Naive thymus-derived CD8-positive, alpha-beta T cell (primary cell): ENCODE data around the gene ZNF473. TPM values are rescaled to one million over a fixed set of nuclear protein-coding genes. Genes with fewer than 3 reads are reported as not detected.
"Not testable (repeated sequence)": the region's sequence is repeated elsewhere in the genome, so short reads cannot be mapped to it uniquely, and the experiment has no call there.

Source experiments
- ATAC-seq, 2 donors: fragments of 150-1000 bp; cut with Tn5 transposase in 1 of 2; sonication (Bioruptor Pico), chemical (Tn5 transposase) in 1 of 2; 1 replicate in 1 of 2; 2 replicates in 1 of 2; pipeline ENCODE4 v1.10.0; 2021; ENCODE audit warnings: mild to moderate bottlenecking in 2 of 2, moderate library complexity in 2 of 2
- POLR2A ChIA-PET: fragments of 350-600 bp; sonication (Branson Sonifier 250); formaldehyde crosslinking; loops from one replicate; lab custom pipeline; 2021; ENCODE audit warnings: antibody characterized with exemption; lab: Charles Lee
- DNase-seq, 10 donors: peaks; one replicate each; pipeline versions ENCODE4 v3.0.0 to v3.0.0-alpha.2; 2020 to 2022
- H3K27ac Mint-ChIP-seq, 10 donors: one replicate each; pipeline ENCODE4 v1.8.0; 2020 to 2022; ENCODE audit warnings: mild to moderate bottlenecking in 10 of 10, mixed read lengths in 10 of 10, moderate library complexity in 4 of 10, inconsistent platforms in 1 of 10
- H3K27me3 Mint-ChIP-seq, 5 donors: one replicate each; pipeline ENCODE4 v1.8.0; 2021 to 2022; ENCODE audit warnings: mixed read lengths in 5 of 5
- H3K36me3 Mint-ChIP-seq, 3 donors: one replicate each; pipeline ENCODE4 v1.8.0; 2020 to 2022; ENCODE audit warnings: mixed read lengths in 3 of 3, mild to moderate bottlenecking in 2 of 3, inconsistent platforms in 1 of 3
- H3K4me1 Mint-ChIP-seq, 4 donors: one replicate each; pipeline ENCODE4 v1.8.0; 2021 to 2022; ENCODE audit warnings: mixed read lengths in 4 of 4
- H3K4me3 Mint-ChIP-seq, 10 donors: one replicate each; pipeline ENCODE4 v1.8.0; 2020 to 2022; ENCODE audit warnings: mild to moderate bottlenecking in 10 of 10, mixed read lengths in 10 of 10, moderate library complexity in 6 of 10, inconsistent platforms in 1 of 10
- H3K9me3 Mint-ChIP-seq, 9 donors: one replicate each; pipeline ENCODE4 v1.8.0; 2020 to 2022; ENCODE audit warnings: mixed read lengths in 9 of 9, mild to moderate bottlenecking in 3 of 9, inconsistent platforms in 1 of 9, moderate library complexity in 1 of 9
- polyA plus RNA-seq, 3 donors: library from polyadenylated mRNA; unstranded; fragments of 300-500 nt; fragmentation: Illumina TruSeq; gene quantifications; one replicate each; pipeline ENCODE4 v1.2.3, GENCODE V29; 2021
- total RNA-seq, 8 experiments: library from RNA in 2 of 8; stranded (reverse) in 2 of 8; gene quantifications; one replicate each; pipeline ENCODE4 v1.2.3 and lab custom pipeline; 2021 to 2026

Gene ZNF473
- total and polyA plus RNA-seq, 5 experiments from 2014 or later = 3.6 to 11.1 (median 7.0) TPM

DNA sequence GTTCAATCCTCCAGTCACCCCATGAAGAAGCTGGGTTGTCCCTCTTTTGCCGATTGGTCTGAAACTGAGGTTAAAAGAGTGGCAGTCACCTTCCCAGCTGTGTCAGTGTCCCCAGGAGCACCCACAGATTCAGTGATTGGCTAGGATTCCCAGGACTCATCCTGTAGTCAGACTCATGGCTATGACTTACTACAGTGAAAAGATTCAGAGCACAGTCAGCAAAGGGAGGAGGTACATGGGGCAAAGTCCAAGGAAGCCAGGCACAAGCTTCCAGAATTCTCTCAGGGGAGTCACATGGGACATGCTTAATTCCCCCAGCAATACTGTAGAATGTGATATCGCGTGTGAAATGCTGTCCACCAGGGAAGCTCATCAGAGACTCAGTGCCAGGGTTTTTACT, 14.2 kb downstream of the ZNF473 start:
- no peaks in the 10 kb centered on the region for H3K27me3 Mint-ChIP-seq
- POLR2A ChIA-PET = interaction anchor here (0.8 to 0.9 kb wide), 2 partner anchors 9 to 15 kb away, joined by 3 read pairs; partner anchors contain the start of genes VRK3 and ZNF473
- peaks cover 8 to 24% (median 17%) of the 10 kb centered on the region in 9 donors for H3K9me3 Mint-ChIP-seq
- H3K27ac Mint-ChIP-seq = no peak overlapping the region
- H3K4me3 Mint-ChIP-seq = no peak overlapping the region
- peaks cover 32 to 84% (median 68%) of the 10 kb centered on the region in 3 donors for H3K36me3 Mint-ChIP-seq
- DNase-seq (no peak), ATAC-seq (no peak)
- peaks cover 0 to 9% (median 8%) of the 10 kb centered on the region in 4 donors for H3K4me1 Mint-ChIP-seq

DNA sequence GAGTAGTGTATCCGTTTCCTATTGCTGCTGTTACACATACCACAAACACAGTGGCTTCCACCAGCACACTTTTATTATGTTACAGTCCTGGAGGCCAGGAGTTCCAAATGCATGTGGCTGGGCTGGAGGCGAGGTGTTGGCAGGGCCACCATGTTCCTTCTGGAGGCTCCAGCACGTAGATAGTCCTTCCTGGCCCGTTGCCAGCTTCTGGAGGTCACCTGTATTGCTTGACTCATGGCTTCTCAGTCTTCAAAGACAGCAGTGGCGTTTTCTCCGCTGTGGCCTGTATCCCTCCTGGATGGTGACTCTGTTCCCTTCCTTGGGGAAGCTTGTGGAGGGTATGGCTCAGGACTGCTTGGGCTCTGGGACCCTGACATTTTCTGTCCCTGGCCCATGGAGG, 15.2 kb downstream of the ZNF473 start:
- POLR2A ChIA-PET = no interaction called here
- no peak overlapping the region for H3K4me3 Mint-ChIP-seq

DNA sequence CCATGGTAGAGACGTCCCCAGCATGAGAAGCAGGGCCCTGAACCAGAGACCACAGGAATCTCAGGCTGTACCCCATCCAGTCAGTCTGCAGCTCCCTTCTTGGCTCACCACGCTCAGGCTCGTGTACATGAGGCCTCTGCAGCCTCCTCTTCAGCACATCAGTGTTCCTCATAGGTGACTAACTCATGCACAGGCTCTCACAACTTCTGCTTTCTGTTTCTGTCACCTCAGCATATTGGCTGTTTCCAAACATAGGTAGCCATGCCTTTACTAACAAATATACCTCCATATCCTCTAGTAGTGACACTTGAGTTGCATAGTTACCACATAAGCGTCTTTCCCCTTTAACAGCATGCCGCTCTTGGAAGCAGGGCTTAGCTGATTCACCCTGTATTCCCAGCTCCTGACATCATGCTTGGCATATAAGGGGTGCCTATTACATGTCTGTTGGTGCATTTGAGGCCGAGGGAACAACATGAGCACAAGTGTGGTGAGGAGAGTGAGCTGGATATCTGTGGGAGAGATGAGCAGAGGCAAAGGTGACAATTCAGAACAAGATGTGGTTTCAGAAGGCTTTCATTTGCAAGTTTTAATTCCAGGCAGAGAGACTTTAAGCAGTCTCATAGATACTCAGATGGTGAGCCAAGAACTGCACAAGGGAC, 16.7 kb downstream of the ZNF473 start:
- Mint-ChIP-seq H3K27ac (peak overlapping the region in 1 of 10 donors; percentile 59), H3K36me3 (peaks cover 43 to 81% (median 77%) of the 10 kb centered on the region in 3 donors), H3K27me3 (no peaks in the 10 kb centered on the region), H3K4me1 (peaks cover 0 to 7% (median 2%) of the 10 kb centered on the region in 4 donors), H3K4me3 (no peak overlapping the region), H3K9me3 (peaks cover 8 to 41% (median 30%) of the 10 kb centered on the region in 9 donors)
- no peak for ATAC-seq
- no peak for DNase-seq
- POLR2A ChIA-PET = no interaction called here

More for the DNA sequence above, 15.2 kb downstream of the ZNF473 start:
- DNase-seq = no peak
- Mint-ChIP-seq H3K4me1 (peaks cover 0 to 7% (median 4%) of the 10 kb centered on the region in 4 donors), H3K27me3 (no peaks in the 10 kb centered on the region), H3K9me3 (peaks cover 8 to 34% (median 27%) of the 10 kb centered on the region in 9 donors), H3K27ac (no peak overlapping the region), H3K36me3 (peaks cover 42 to 84% (median 74%) of the 10 kb centered on the region in 3 donors)
- ATAC-seq = no peak

DNA sequence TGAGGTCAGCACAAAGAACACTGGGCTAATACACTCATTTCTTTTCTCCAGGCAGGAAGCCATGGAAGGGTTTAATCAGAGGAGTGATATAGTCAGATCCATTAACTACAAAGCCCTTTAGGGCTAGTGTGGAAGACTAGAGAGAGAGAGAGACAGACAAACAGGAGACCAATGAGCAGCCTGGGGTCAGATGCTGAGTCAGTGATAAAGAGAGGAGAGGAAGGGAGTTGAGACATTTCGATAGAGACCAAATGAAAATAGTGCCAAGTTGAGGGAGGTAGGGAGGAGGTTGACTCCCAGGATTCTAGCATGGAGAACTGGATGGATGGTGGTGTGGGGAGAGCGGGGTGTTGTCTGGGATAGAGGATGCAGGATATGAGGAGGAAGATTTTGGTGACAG, 18.2 kb downstream of the ZNF473 start:
- peaks cover 43 to 86% (median 80%) of the 10 kb centered on the region in 3 donors for H3K36me3 Mint-ChIP-seq
- peaks cover 0 to 8% (median 1%) of the 10 kb centered on the region in 4 donors for H3K4me1 Mint-ChIP-seq
- peak overlapping the region in 1 of 10 donors; percentile 29 for H3K27ac Mint-ChIP-seq
- H3K4me3 Mint-ChIP-seq = no peak overlapping the region
- H3K9me3 Mint-ChIP-seq = peaks cover 8 to 45% (median 30%) of the 10 kb centered on the region in 9 donors
- POLR2A ChIA-PET = no interaction called here
- no peak for DNase-seq
- no peak for ATAC-seq
- no peaks in the 10 kb centered on the region for H3K27me3 Mint-ChIP-seq

DNA sequence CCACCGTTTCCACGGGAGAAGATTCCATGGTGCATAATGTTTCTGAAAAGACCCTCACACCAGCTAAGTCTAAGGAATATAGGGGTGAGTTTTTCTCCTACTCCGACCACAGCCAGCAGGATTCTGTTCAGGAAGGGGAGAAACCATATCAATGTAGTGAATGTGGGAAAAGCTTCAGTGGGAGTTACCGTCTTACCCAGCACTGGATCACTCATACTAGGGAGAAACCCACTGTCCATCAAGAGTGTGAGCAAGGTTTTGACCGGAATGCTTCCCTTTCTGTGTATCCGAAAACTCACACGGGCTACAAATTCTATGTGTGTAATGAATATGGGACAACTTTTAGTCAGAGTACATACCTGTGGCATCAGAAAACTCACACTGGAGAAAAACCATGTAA, 19.1 kb downstream of the ZNF473 start:
- Mint-ChIP-seq H3K27me3 (no peaks in the 10 kb centered on the region), H3K36me3 (peaks cover 43 to 78% (median 70%) of the 10 kb centered on the region in 3 donors), H3K4me3 (no peak overlapping the region), H3K4me1 (peaks cover under 1 to 10% (median 3%) of the 10 kb centered on the region in 4 donors), H3K9me3 (peaks cover 8 to 47% (median 30%) of the 10 kb centered on the region in 9 donors), H3K27ac (no peak overlapping the region)
- POLR2A ChIA-PET = no interaction called here
- ATAC-seq = no peak
- DNase-seq = no peak

DNA sequence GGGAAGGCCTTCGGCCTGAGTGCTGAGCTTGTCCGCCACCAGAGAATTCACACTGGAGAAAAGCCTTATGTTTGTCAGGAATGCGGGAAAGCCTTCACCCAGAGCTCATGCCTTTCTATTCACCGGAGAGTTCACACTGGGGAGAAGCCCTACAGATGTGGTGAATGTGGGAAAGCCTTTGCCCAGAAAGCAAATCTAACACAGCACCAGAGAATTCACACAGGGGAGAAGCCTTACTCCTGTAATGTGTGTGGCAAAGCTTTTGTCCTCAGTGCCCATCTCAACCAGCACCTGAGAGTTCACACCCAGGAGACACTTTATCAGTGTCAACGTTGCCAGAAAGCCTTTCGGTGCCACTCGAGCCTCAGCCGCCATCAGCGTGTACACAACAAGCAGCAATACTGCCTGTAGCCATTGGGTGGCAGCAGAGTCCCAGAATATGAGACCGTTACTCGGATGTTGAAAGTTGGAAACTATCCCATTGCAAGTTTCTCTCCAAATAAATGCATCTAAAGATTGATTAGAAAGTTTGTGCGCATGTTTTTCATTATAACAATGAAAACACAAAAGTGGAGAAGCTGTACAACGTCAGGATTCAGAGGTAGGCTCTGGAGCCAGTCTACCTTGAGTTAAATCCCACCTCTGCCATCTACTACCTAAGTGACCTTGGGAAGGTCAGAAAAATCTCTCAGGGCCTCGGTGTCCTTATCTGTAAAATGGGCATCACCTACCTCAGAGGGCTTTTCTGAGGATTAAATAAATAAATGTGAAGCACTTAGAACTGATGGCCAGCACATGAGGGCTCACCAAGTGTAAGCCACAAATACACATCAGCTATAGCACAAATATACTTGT, 21.1 kb downstream of the ZNF473 start:
- Mint-ChIP-seq H3K27me3 (no peaks in the 10 kb centered on the region), H3K9me3 (peaks cover 8 to 49% (median 30%) of the 10 kb centered on the region in 9 donors), H3K4me1 (peaks cover 11 to 17% (median 16%) of the 10 kb centered on the region in 4 donors), H3K4me3 (no peak overlapping the region), H3K36me3 (peaks cover 37 to 59% (median 50%) of the 10 kb centered on the region in 3 donors), H3K27ac (peak overlapping the region in 1 of 10 donors; percentile 43)
- DNase-seq (peak; percentile 31 to 76 (median 58)), ATAC-seq (no peak)
- POLR2A ChIA-PET = no interaction called here

DNA sequence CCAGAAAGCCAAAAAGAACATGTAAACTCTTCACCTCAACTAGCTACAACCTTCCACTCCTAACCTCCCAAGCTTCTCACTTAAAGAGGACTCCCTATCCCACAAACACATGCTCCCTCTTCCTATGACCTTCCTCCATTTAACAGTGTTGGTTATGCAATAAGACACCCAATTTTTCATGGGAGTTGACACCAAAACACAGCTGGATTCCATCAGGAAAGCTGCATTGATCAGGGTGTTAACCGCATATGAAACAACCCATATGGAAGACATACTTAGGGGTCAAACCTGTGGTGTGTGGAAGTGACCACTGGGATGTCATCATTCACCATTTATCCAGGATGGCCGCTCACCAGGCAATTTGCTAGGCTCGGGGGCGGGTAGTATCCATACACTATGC, 21.9 kb downstream of the ZNF473 start:
- Mint-ChIP-seq H3K4me1 (peaks cover 11 to 17% (median 15%) of the 10 kb centered on the region in 4 donors), H3K27ac (no peak overlapping the region), H3K4me3 (no peak overlapping the region), H3K9me3 (peaks cover 8 to 47% (median 29%) of the 10 kb centered on the region in 9 donors), H3K36me3 (peaks cover 31 to 51% (median 43%) of the 10 kb centered on the region in 3 donors), H3K27me3 (no peaks in the 10 kb centered on the region)
- DNase-seq (no peak), ATAC-seq (no peak)
- POLR2A ChIA-PET = no interaction called here

DNA sequence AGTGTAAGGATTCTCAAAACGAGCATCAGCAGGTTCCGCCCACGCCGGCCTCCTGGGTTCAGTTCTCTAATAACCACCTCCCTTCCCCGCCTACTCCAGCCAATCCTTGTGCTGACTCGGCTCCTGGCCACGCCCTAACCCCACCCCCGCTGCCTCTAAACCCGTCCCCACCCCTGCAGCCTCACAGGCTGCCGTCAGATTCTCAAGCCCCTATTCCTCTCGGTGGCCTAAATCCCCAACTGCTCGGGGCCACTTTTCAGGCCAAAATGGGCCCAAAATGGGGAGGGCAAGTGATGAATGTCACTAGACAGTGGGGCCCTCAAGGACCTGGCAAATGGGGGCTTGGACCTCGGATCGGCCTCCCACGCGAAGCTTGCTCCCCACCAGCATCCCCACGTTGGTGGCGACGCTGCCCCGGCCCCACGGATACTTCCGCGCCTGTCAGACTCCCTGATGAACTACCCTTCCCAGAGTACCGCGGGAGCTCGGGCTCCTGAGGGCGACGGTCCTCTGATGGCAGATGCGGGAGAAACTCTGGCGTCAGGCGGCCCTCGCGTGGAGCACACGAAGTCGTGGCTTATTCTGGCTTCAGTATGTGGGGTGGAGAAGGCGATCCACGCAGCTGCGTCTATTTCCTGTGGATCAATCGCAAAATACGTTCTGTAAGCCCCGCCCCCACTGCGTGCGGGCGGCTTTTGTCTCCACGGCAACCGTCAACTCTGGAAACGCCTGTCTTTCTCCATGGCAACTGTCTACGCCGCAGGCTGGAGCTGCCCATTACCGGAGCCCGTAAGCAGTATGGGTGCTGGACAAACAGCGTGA, 24.8 kb downstream of the ZNF473 start:
- Mint-ChIP-seq H3K4me3 (peak overlapping the region; percentile 85 to 95 (median 92)), H3K27ac (peak overlapping the region; percentile 77 to 99 (median 95)), H3K4me1 (peaks cover 11 to 15% (median 14%) of the 10 kb centered on the region in 4 donors), H3K36me3 (peaks cover 5 to 23% (median 14%) of the 10 kb centered on the region in 3 donors), H3K27me3 (peaks cover 0 to 2% (median 0%) of the 10 kb centered on the region in 5 donors), H3K9me3 (peaks cover 0 to 22% (median 6%) of the 10 kb centered on the region in 9 donors)
- POLR2A ChIA-PET = interaction anchor here (1.0 to 1.2 kb wide), 2 partner anchors 122 to 333 kb away, joined by 3 to 5 read pairs; partner anchors contain the start of genes ATF5 and NUP62
- ATAC-seq = peak; percentile 84 to 85
- DNase-seq = peak; percentile 58 to 94 (median 80)

DNA sequence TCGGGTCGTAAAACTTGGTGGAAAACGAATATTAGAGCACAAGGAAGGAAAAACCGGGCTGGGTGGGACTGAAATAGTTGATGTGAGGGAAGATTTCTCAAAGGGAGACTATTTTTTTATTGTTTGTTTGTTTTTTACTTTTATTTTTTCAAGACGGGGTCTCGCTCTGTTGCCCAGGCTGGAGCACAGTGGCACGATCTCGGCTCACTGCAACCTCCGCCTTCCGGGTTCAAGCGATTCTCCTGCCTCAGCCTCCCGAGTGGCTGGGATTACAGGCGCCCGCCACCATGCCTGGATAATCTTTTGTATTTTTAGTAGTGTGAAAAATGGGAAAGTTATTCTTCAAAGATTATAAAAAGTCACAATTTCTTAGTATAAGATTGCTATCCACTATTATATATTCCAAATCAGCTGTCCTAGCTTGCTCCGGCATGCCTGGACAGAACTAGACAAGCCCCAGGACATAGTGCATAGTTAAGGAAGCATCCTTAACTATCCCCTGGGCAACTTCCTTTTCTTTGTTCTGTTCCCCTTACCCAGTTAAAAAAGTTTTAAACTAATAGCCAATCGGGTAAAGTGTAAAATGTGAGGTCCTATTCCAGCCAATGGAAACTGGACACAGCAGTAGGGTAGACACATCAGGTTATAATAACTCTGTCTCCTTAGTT, 25.6 kb downstream of the ZNF473 start:
- ATAC-seq, DNase-seq, H3K27me3 Mint-ChIP-seq: not testable (repeated sequence)
- POLR2A ChIA-PET = interaction anchor here (1.2 kb wide), 1 partner anchor 122 kb away, joined by 5 read pairs; the partner anchor contains the start of genes ATF5 and NUP62
- H3K36me3 Mint-ChIP-seq = peaks cover 0 to 15% (median 8%) of the 10 kb centered on the region in 3 donors
- peak overlapping the region; percentile 85 to 95 (median 92) for H3K4me3 Mint-ChIP-seq
- H3K4me1 Mint-ChIP-seq = peaks cover 11 to 15% (median 14%) of the 10 kb centered on the region in 4 donors
- peaks cover 0 to 19% (median 2%) of the 10 kb centered on the region in 9 donors for H3K9me3 Mint-ChIP-seq
- peak overlapping the region; percentile 77 to 99 (median 95) for H3K27ac Mint-ChIP-seq

DNA sequence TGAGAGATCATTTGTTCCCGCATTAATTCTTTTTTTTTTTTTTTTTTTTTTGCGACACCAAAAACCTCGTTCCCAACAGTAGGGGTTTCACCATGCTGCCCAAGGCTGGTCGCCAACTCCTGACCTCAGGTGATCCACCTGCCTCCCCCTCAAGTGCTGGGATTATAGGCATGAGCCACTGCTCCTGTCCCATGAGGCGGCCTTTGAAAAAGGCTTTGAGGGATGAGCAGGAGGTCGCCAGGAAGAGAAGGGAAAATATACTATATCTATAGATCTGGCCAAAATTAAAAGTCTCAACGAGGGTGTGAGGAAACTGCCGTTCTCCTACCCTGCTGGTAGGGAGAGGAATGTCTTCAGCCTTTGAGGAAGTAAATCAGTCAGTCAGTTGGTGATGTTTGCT, 26.2 kb downstream of the ZNF473 start:
- Mint-ChIP-seq H3K36me3 (peaks cover 0 to 10% (median 6%) of the 10 kb centered on the region in 3 donors), H3K27me3 (peaks cover 0 to 4% (median 0%) of the 10 kb centered on the region in 5 donors), H3K9me3 (peaks cover 0 to 14% (median 0%) of the 10 kb centered on the region in 9 donors), H3K4me3 (peak overlapping the region in 4 of 10 donors; percentile 24 to 85 (median 34)), H3K4me1 (peaks cover 11 to 15% (median 14%) of the 10 kb centered on the region in 4 donors), H3K27ac (peak overlapping the region in 6 of 10 donors; percentile 43 to 99 (median 93))
- ATAC-seq = no peak
- DNase-seq = no peak
- POLR2A ChIA-PET = no interaction called here

DNA sequence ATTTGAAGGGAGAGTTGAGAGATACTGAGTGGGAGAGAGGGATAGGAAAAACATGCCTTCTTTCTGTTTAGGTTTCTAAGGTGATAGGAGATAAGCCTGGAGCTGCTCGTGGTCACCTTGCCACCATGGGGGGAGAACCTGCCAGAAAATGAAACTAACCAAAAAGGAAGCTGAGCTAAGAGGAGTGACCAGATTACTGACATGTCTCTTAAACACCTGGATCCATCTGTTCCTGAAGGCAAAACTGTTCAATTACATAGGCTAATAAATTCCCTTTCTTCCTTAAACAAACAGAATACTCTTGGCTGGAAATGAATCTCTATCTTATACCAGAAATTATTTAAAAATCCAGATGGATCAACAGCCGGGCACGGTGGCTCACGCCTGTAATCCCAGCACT, 27.3 kb downstream of the ZNF473 start:
- POLR2A ChIA-PET = no interaction called here
- Mint-ChIP-seq H3K4me3 (no peak overlapping the region), H3K36me3 (peaks cover 0 to 3% (median 0%) of the 10 kb centered on the region in 3 donors), H3K27me3 (peaks cover 0 to 4% (median 0%) of the 10 kb centered on the region in 5 donors), H3K27ac (peak overlapping the region in 2 of 10 donors; percentile 4 to 84), H3K9me3 (peaks cover 0 to 12% (median 0%) of the 10 kb centered on the region in 9 donors), H3K4me1 (peaks cover 11 to 15% (median 13%) of the 10 kb centered on the region in 4 donors)
- DNase-seq (no peak), ATAC-seq (no peak)
